Erythroblast (primary cell): ENCODE results near the gene LAMB4.

Source experiments
- GATA1 ChIP-seq: IDR thresholded peaks from 2 replicates; pipeline ENCODE4 v1.6.1; 2011; ENCODE audit warnings: low read depth, mild to moderate bottlenecking, control low read depth, low read length, moderate library complexity
- POLR2A ChIP-seq: IDR thresholded peaks from 2 replicates; pipeline ENCODE4 v1.6.1; 2011; ENCODE audit warnings: mild to moderate bottlenecking, low read length

DNA sequence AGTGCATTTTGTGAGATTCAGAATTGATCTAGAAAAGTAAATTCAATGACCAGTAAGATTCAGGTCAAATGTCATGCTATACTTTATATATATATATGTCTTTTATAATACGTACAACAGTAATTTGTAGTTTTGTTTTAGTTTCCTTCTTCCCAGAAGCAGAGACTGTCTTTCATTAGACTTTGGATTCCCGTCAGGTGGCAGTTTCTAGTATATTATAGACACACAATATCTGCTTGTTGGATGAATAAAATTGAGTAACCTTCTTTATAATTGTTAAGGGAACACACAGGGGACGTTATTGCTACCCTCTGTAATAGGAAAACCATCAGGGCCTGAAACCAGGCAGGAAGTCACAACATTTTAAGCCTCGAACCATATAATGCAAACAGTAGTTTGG is 121.9 kb downstream of the LAMB4 start:
- TF ChIP-seq GATA1 (no peak), POLR2A (no peak)
